CD14-positive monocyte (primary cell): ENCODE data around the gene SLC66A3. TPM values are rescaled to one million over a fixed set of nuclear protein-coding genes. Genes with fewer than 3 reads are reported as not detected.

Source experiments
- DNase-seq, 3 donors: peaks; one replicate each; pipeline ENCODE4 v3.0.0-alpha.2; 2011 to 2022
- H2AFZ ChIP-seq: 2 replicates; pipeline ENCODE4 v1.6.0; 2012; ENCODE audit warnings: mild to moderate bottlenecking, low read depth, low read length, inconsistent platforms; ENCODE audit not compliant: insufficient read depth, poor library complexity, severe bottlenecking
- H3K27ac ChIP-seq, 2 donors: 1 replicate in 1 of 2; 2 replicates in 1 of 2; pipeline ENCODE4 v1.5.1; 2012 to 2013; ENCODE audit warnings: low read length in 2 of 2, control low read depth in 1 of 2, inconsistent platforms in 1 of 2, low read depth in 1 of 2, mild to moderate bottlenecking in 1 of 2
- H3K27me3 ChIP-seq, 2 donors: one replicate each; pipeline versions ENCODE4 v1.6.0 to v1.6.1; 2011 to 2013; ENCODE audit warnings: low read length in 2 of 2; ENCODE audit not compliant: control insufficient read depth in 2 of 2, insufficient read depth in 2 of 2
- H3K36me3 ChIP-seq, 2 donors: replicated peaks in 1 of 2; 1 replicate in 1 of 2; 2 replicates in 1 of 2; pipeline versions ENCODE4 v1.5.1 to v1.6.1; 2012 to 2013; ENCODE audit warnings: low read length in 2 of 2, control low read depth in 1 of 2, inconsistent platforms in 1 of 2, mild to moderate bottlenecking in 1 of 2; ENCODE audit not compliant: insufficient read depth in 2 of 2, control insufficient read depth in 1 of 2
- H3K4me1 ChIP-seq, 2 donors: 1 replicate in 1 of 2; 2 replicates in 1 of 2; pipeline versions ENCODE4 v1.5.1 to v1.6.1; 2012 to 2013; ENCODE audit warnings: low read length in 2 of 2, control low read depth in 1 of 2, inconsistent platforms in 1 of 2, mild to moderate bottlenecking in 1 of 2, moderate library complexity in 1 of 2; ENCODE audit not compliant: insufficient read depth in 2 of 2, control insufficient read depth in 1 of 2
- H3K4me2 ChIP-seq: replicated peaks from 2 replicates; pipeline ENCODE3; 2012; ENCODE audit warnings: low read length, moderate library complexity, mild to moderate bottlenecking; ENCODE audit not compliant: poor library complexity, severe bottlenecking; ENCODE audit errors: extremely low read depth
- H3K4me3 ChIP-seq, 3 experiments: fragments of 200-600 bp in 1 of 3; sonication (generic) in 1 of 3; replicated peaks in 1 of 3; 1 replicate in 2 of 3; 2 replicates in 1 of 3; pipeline ENCODE4 v1.5.1; 2011 to 2013; ENCODE audit warnings: low read length in 3 of 3, mild to moderate bottlenecking in 3 of 3, control low read depth in 2 of 3, low read depth in 2 of 3, inconsistent platforms in 1 of 3, moderate library complexity in 1 of 3
- H3K79me2 ChIP-seq: 2 replicates; pipeline ENCODE4 v1.6.0; 2012; ENCODE audit warnings: mild to moderate bottlenecking, control low read depth, inconsistent platforms, low read length, moderate library complexity; ENCODE audit not compliant: insufficient read depth
- H3K9ac ChIP-seq: 2 replicates; pipeline ENCODE4 v1.6.0; 2017; ENCODE audit warnings: low read length, mild to moderate bottlenecking; ENCODE audit not compliant: insufficient read depth, poor library complexity, severe bottlenecking
- H3K9me3 ChIP-seq, 2 donors: replicated peaks in 1 of 2; 1 replicate in 1 of 2; 2 replicates in 1 of 2; pipeline versions ENCODE4 v1.5.1 to v1.6.1; 2012 to 2013; ENCODE audit warnings: low read length in 2 of 2, control low read depth in 1 of 2; ENCODE audit not compliant: control insufficient read depth in 1 of 2, insufficient read depth in 1 of 2
- H4K20me1 ChIP-seq: 2 replicates; pipeline ENCODE4 v1.6.0; 2012; ENCODE audit warnings: mild to moderate bottlenecking, low read length, control low read depth, moderate library complexity; ENCODE audit not compliant: insufficient read depth
- H3K27ac Mint-ChIP-seq, 7 donors: one replicate each; pipeline ENCODE4 v1.8.0; 2020; ENCODE audit warnings: mild to moderate bottlenecking in 7 of 7, mixed read lengths in 7 of 7, moderate library complexity in 6 of 7, inconsistent platforms in 2 of 7
- H3K27me3 Mint-ChIP-seq, 3 donors: one replicate each; pipeline ENCODE4 v1.8.0; 2021 to 2022; ENCODE audit warnings: low read depth in 3 of 3, mild to moderate bottlenecking in 3 of 3, mixed read lengths in 3 of 3, moderate library complexity in 3 of 3, inconsistent platforms in 1 of 3
- H3K36me3 Mint-ChIP-seq, 2 donors: one replicate each; pipeline ENCODE4 v1.8.0; 2020; ENCODE audit warnings: mixed read lengths in 2 of 2, inconsistent platforms in 1 of 2, mild to moderate bottlenecking in 1 of 2
- H3K4me1 Mint-ChIP-seq: one replicate; pipeline ENCODE4 v1.8.0; 2020; ENCODE audit warnings: mild to moderate bottlenecking, mixed read lengths
- H3K4me3 Mint-ChIP-seq, 2 donors: one replicate each; pipeline ENCODE4 v1.8.0; 2020; ENCODE audit warnings: mild to moderate bottlenecking in 2 of 2, mixed read lengths in 2 of 2, moderate library complexity in 1 of 2
- H3K9me3 Mint-ChIP-seq, 7 donors: one replicate each; pipeline ENCODE4 v1.8.0; 2020 to 2022; ENCODE audit warnings: mixed read lengths in 7 of 7, mild to moderate bottlenecking in 6 of 7, moderate library complexity in 6 of 7, inconsistent platforms in 2 of 7
- CTCF ChIP-seq: fragments of 200-600 bp; IDR thresholded peaks from one replicate; pipeline ENCODE4 v1.8.0; 2022; ENCODE audit warnings: antibody characterized with exemption, mild to moderate bottlenecking
- WGBS: methylation state at CpG from one replicate; pipeline ENCODE4 v1.1.5; 2013; ENCODE audit warnings: missing lambda C conversion rate; ENCODE audit not compliant: insufficient coverage; 5-methylcytosine and 5-hydroxymethylcytosine counted together
- intact Hi-C, 2 donors: fragments of 100-400 bp; cut with micrococcal nuclease; formaldehyde crosslinking; loops; one replicate each; pipeline versions ENCODE4 v1.15.0 to v1.15.1; 2023
- polyA plus RNA-seq, 3 donors: library from polyadenylated mRNA; depleted of rRNA in 1 of 3; unstranded in 2 of 3; stranded (reverse) in 1 of 3; fragments of 300-500 nt in 2 of 3; fragments of >200 nt in 1 of 3; fragmentation: Illumina TruSeq in 2 of 3; gene quantifications; 1 replicate in 2 of 3; 2 replicates in 1 of 3; pipeline ENCODE4 v1.2.3, GENCODE V29; 2012 to 2021

SLC66A3 gene
- polyA plus RNA-seq, 3 donors, result 51.8 to 188 (median 169) TPM

GRCh38 chr2:11123001-11123809 lies 32.1 kb upstream of the SLC66A3 start:
- Mint-ChIP-seq H3K27ac (no peak overlapping the region), H3K27me3 (peaks cover 9 to 24% (median 11%) of the 10 kb centered on the region in 3 donors), H3K4me1 (peaks cover 11% of the 10 kb centered on the region), H3K36me3 (no peaks in the 10 kb centered on the region), H3K9me3 (peaks cover 0 to 2% (median 0%) of the 10 kb centered on the region in 7 donors), H3K4me3 (no peak overlapping the region)
- H3K4me3 ChIP-seq, result no peak overlapping the region
- no peaks in the 10 kb centered on the region for H3K4me1 ChIP-seq
- no peak overlapping the region for H2AFZ ChIP-seq
- H3K4me2 ChIP-seq, result no peak overlapping the region
- H3K27ac ChIP-seq, result no peak overlapping the region
- intact Hi-C loops, result loop anchor here in 1 of 2 donors (5.0 kb wide), 1 partner anchor 291 kb away; no protein-coding TSS in a partner anchor
- no peak for DNase-seq
- H4K20me1 ChIP-seq, result no peaks in the 10 kb centered on the region
- 89% methylated on average over 8 of the region's 12 CpGs for WGBS
- H3K9me3 ChIP-seq, result no peaks in the 10 kb centered on the region
- TF ChIP-seq CTCF, result no peak
- H3K79me2 ChIP-seq, result no peaks in the 10 kb centered on the region
- H3K27me3 ChIP-seq, result peaks cover 0 to 4% of the 10 kb centered on the region in 2 donors
- no peak overlapping the region for H3K9ac ChIP-seq
- no peaks in the 10 kb centered on the region for H3K36me3 ChIP-seq

GRCh38 chr2:11123856-11124759 lies 31.2 kb upstream of the SLC66A3 start:
- no peaks in the 10 kb centered on the region for H3K79me2 ChIP-seq
- no peaks in the 10 kb centered on the region for H3K36me3 ChIP-seq
- H3K4me1 ChIP-seq, result no peaks in the 10 kb centered on the region
- Mint-ChIP-seq H3K9me3 (peaks cover 0 to 2% (median 0%) of the 10 kb centered on the region in 7 donors), H3K27me3 (peaks cover 11 to 31% (median 16%) of the 10 kb centered on the region in 3 donors), H3K27ac (no peak overlapping the region), H3K4me3 (no peak overlapping the region), H3K36me3 (no peaks in the 10 kb centered on the region), H3K4me1 (peaks cover 11% of the 10 kb centered on the region)
- H3K27ac ChIP-seq, result no peak overlapping the region
- no peak overlapping the region for H3K9ac ChIP-seq
- H3K4me3 ChIP-seq, result no peak overlapping the region
- H3K4me2 ChIP-seq, result no peak overlapping the region
- H2AFZ ChIP-seq, result no peak overlapping the region
- DNase-seq, result no peak
- intact Hi-C loops, result loop anchor here (2.0 to 5.0 kb wide), 2 partner anchors 291 to 292 kb away; no protein-coding TSS in a partner anchor
- WGBS, result 71% methylated on average over 37 of the region's 41 CpGs
- TF ChIP-seq CTCF, result peak; percentile 70
- H3K27me3 ChIP-seq, result peaks cover 0 to 5% of the 10 kb centered on the region in 2 donors
- H4K20me1 ChIP-seq, result no peaks in the 10 kb centered on the region
- H3K9me3 ChIP-seq, result no peaks in the 10 kb centered on the region
